Measurements from ENCODE around the gene REM2.
A peak's percentile ranks its signal among the peaks of the same experiment; 100 is the strongest.
"Not testable (repeated sequence)": the region's sequence is repeated elsewhere in the genome, so short reads cannot be mapped to it uniquely, and the experiment has no call there.

The REM2 gene

DNA sequence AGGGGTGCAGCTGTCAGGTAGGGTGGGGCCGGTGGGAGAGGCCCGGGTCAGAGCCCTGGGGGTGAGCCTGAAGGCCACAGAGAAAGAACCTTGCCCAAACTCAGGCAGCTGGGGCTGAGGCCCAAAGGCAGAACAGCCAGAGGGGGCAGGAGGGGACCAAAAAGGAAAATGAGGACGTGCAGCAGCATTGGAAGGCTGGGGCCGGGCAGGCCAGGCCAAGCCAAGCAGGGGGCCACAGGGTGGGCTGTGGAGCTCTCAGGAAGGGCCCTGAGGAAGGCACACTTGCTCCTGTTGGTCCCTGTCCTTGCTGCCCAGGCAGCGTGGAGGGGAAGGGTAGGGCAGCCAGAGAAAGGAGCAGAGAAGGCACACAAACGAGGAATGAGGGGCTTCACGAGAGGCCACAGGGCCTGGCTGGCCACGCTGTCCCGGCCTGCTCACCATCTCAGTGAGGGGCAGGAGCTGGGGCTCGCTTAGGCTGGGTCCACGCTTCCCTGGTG, 36.2 kb upstream of the REM2 start:
- TF ChIP-seq, protein P1, sequence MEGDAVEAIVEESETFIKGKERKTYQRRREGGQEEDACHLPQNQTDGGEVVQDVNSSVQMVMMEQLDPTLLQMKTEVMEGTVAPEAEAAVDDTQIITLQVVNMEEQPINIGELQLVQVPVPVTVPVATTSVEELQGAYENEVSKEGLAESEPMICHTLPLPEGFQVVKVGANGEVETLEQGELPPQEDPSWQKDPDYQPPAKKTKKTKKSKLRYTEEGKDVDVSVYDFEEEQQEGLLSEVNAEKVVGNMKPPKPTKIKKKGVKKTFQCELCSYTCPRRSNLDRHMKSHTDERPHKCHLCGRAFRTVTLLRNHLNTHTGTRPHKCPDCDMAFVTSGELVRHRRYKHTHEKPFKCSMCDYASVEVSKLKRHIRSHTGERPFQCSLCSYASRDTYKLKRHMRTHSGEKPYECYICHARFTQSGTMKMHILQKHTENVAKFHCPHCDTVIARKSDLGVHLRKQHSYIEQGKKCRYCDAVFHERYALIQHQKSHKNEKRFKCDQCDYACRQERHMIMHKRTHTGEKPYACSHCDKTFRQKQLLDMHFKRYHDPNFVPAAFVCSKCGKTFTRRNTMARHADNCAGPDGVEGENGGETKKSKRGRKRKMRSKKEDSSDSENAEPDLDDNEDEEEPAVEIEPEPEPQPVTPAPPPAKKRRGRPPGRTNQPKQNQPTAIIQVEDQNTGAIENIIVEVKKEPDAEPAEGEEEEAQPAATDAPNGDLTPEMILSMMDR (IDR thresholded peaks at IDR 0.05; ENCODE audit: low read depth, low read length): no peak
- H3K4me3 ChIP-seq (ENCODE audit: low read depth, low read length): no peak overlapping the region
- DNase-seq (ENCODE audit: low read depth): no peak

DNA sequence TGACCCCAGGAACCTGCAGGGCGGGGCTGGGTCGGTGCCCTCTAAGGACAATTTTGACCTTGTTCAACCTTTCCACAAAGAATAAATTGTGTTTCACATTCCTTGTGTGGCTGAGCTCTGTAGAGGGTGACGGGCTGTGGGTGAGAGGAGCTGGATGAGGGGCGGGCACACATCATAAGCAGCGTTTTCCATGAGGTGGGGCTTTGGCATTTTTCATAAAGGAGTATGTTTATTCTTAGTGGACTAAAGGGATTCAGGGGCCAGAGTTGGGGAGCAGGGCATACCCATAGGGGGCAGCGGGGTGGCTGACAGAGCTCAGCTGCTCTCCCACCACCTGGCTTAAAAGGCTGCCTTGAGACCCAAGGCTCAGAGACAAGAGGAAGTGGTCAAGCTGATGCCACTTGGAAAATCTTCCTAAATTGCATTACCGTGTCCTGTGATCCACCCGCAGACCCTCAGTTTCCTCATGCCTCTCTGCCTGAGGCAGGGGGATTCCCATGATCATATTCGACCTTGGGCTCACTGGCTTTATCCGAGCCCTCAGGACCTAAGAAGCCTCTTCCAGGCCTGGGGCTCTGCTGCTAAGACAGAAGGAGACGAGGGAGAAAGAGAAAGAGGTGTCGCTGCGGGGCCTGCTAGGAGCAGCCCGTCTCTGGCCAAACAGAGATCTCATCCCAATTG, 35.2 kb upstream of the REM2 start:
- DNase-seq (ENCODE audit: low read depth): peak; percentile 60
- TF ChIP-seq, protein P1 (IDR thresholded peaks at IDR 0.05; ENCODE audit: low read depth, low read length): peak; percentile 49
- no peak for TF ChIP-seq POLR2A (IDR thresholded peaks at IDR 0.05; ENCODE audit: extremely low read depth, insufficient read length)
- no peak overlapping the region for H3K4me3 ChIP-seq (ENCODE audit: low read depth, low read length)

DNA sequence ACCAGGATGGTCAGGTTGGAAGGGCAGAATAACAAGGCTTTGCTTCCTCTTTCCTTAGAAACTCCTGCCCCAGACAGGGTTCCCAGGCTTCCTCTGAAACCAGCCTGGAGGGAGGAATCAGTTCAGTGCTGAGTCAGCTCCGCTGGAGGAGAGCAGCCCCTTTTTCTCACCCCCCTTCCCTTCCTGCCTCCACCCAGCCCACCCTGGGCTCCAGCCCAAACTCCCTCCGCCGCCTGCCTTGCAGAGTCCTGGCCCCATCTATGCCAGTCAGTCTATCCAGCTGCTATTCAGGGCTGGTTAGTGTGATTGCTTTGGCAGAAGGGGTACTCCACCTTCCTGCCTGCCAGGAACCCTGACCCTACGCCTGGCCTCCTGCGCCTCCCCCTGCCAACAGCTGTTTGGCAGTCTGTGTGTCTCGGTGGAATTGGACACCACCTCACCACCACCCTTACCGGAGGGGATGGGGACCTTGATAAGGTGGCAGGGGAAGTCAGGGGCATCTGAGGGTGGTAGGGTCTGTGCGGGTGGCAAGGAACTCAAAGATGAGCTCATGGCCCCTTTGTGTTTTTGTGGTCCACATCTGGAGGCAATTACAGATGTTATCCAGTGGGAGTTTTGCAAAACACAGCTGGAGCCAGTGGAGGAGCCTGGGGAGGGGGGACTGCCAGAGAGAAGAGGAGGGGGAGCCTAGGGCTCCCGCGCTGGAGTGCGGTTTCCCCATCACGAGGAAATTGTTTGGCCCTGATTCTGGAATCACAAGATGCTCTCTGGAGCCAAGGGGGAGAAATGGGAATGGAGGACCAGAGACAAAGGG, 34.5 kb upstream of the REM2 start:
- TF ChIP-seq POLR2A (IDR thresholded peaks at IDR 0.05; ENCODE audit: extremely low read depth, insufficient read length): no peak
- TF ChIP-seq, protein P2, sequence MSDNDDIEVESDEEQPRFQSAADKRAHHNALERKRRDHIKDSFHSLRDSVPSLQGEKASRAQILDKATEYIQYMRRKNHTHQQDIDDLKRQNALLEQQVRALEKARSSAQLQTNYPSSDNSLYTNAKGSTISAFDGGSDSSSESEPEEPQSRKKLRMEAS (IDR thresholded peaks at IDR 0.05; ENCODE audit: low read depth, low read length): no peak
- no peak for TF ChIP-seq MYC (IDR thresholded peaks at IDR 0.05; ENCODE audit: low read depth, low read length)
- TF ChIP-seq, protein P1 (IDR thresholded peaks at IDR 0.05; ENCODE audit: low read depth, low read length): no peak
- no peak overlapping the region for H3K4me3 ChIP-seq (ENCODE audit: low read depth, low read length)
- no peak for DNase-seq (ENCODE audit: low read depth)

DNA sequence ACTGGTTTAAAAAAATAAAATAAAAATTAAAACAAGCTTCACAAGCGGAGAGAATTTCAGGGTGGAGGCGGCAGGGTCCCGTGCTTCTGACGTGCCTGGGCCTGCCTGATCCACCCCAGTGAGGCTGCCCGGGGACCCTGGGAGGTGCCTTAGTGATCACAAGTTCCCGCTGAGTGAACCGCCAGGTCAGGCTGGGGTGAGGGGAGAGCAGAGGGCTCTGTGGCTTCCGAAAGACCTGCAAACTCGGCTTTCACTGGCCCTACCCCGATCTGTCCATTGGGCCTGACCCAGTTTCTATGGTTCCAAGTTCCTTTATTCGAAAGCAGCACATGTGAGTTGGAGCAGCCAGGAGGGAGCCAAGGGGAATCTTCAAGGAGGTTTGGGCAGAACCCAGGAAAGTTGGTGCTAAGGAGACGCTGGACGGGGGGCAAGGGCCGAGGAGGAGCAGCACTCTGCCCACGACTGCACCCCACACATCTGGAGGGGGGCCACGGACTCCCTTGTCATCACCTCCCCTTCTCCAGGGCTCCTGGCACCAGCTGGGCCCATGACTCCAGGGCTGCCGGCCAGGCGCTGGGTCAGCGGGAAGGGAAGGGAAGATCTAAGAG, 33.7 kb upstream of the REM2 start:
- TF ChIP-seq MYC (IDR thresholded peaks at IDR 0.05; ENCODE audit: low read depth, low read length) (no peak), POLR2A (IDR thresholded peaks at IDR 0.05; ENCODE audit: extremely low read depth, insufficient read length) (no peak)
- TF ChIP-seq, protein P1 (IDR thresholded peaks at IDR 0.05; ENCODE audit: low read depth, low read length): no peak
- TF ChIP-seq, protein P2 (IDR thresholded peaks at IDR 0.05; ENCODE audit: low read depth, low read length): no peak
- no peak overlapping the region for H3K4me3 ChIP-seq (ENCODE audit: low read depth, low read length)
- no peak for DNase-seq (ENCODE audit: low read depth)

DNA sequence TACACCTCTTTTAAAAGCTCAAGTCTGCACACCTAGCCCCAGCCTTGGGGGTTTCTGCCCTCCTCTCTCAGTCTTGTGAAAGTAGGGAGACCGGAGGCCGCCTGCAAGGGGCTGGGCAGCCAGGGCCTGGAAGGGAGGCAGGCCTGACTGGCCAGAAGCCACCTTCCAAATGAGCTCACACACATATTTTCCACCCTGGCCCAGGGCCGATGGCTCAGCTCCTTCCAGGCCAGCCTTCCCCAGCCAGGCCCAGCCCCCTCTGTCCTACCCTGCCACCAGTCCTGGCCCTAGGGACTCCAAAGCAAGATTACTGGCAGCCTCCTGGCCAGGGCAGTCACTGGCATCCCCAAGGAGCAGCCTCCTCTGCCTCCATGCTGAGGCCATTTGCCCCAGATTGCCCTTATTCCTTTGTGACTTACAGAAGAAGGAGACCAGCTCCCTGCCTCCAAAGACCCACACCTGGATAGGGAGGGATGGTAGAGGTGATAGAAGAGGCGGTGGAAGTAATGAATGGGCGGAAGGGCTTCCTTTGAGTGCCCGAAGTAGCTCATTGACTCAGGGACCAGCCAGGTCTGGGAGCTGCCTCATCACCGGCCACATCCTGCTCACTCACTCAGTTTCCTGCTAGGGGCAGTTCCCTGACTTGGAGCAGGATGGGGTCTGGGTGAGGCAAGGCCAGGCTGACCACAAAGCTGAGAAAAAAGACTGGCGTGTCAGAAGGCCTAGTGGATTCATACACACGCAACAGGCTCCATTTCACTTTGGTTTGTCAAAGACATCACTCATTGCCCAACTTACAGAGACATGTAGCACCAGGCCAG, 31.9 kb upstream of the REM2 start:
- peak; percentile 95 for DNase-seq (ENCODE audit: low read depth)
- TF ChIP-seq, protein P2 (IDR thresholded peaks at IDR 0.05; ENCODE audit: low read depth, low read length): no peak
- TF ChIP-seq MYC (IDR thresholded peaks at IDR 0.05; ENCODE audit: low read depth, low read length) (no peak), POLR2A (IDR thresholded peaks at IDR 0.05; ENCODE audit: extremely low read depth, insufficient read length) (no peak)
- TF ChIP-seq, protein P1 (IDR thresholded peaks at IDR 0.05; ENCODE audit: low read depth, low read length): no peak
- no peak overlapping the region for H3K4me3 ChIP-seq (ENCODE audit: low read depth, low read length)

DNA sequence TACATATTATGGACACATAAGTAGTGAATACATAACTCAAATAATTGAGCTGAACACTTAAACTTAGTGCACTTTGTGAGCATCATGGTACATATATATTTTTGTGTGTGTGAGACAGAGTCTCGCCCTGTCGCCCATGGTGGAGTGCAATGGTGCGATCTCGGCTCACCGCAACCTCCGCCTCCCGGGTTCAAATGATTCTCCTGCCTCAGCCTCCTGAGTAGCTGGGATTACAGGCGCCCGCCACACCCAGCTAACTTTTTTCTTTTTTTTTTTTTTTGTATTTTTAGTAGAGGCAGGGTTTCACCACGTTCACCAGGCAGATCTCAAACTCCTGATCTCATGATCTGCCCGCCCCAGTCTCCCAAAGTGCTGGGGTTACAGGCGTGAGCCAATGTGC, 30.8 kb upstream of the REM2 start:
- DNase-seq (ENCODE audit: low read depth): not testable (repeated sequence)

More for the DNA sequence above, 30.8 kb upstream of the REM2 start:
- not testable (repeated sequence) for H3K4me3 ChIP-seq (ENCODE audit: low read depth, low read length)

Data from NB4 (cell line).